ENCODE measurements around the gene LAMB4.
"Not testable (repeated sequence)": the region's sequence is repeated elsewhere in the genome, so short reads cannot be mapped to it uniquely, and the experiment has no call there.

Gene LAMB4

GRCh38 chr7:108044345-108044744 is 85.8 kb downstream of the LAMB4 start:
- TF ChIP-seq CTCF (conservative IDR thresholded peaks at IDR 0.05; ENCODE audit: low read length), result no peak
- no peak for DNase-seq (ENCODE audit: low read depth)
- no peak overlapping the region for H3K4me3 ChIP-seq (ENCODE audit: low read length)

- H3K4me3 ChIP-seq (ENCODE audit: low read length), result no peak overlapping the region
- TF ChIP-seq CTCF (conservative IDR thresholded peaks at IDR 0.05; ENCODE audit: low read length), result no peak
- no peak for DNase-seq (ENCODE audit: low read depth)
These were observed 91.2 kb downstream of the LAMB4 start for GRCh38 chr7:108038986-108039385.

GRCh38 chr7:108037741-108038140 is 92.4 kb downstream of the LAMB4 start:
- no peak overlapping the region for H3K4me3 ChIP-seq (ENCODE audit: low read length)
- TF ChIP-seq CTCF (conservative IDR thresholded peaks at IDR 0.05; ENCODE audit: low read length), result no peak
- DNase-seq (ENCODE audit: low read depth), result no peak

GRCh38 chr7:108037140-108037539 is 93.0 kb downstream of the LAMB4 start:
- no peak for DNase-seq (ENCODE audit: low read depth)
- TF ChIP-seq CTCF (conservative IDR thresholded peaks at IDR 0.05; ENCODE audit: low read length), result no peak
- H3K4me3 ChIP-seq (ENCODE audit: low read length), result no peak overlapping the region

GRCh38 chr7:108034586-108034985 is 95.6 kb downstream of the LAMB4 start:
- no peak overlapping the region for H3K4me3 ChIP-seq (ENCODE audit: low read length)
- no peak for TF ChIP-seq CTCF (conservative IDR thresholded peaks at IDR 0.05; ENCODE audit: low read length)

GRCh38 chr7:108033776-108034497 is 96.2 kb downstream of the LAMB4 start:
- no peak for DNase-seq (ENCODE audit: low read depth)
- no peak overlapping the region for H3K4me3 ChIP-seq (ENCODE audit: low read length)
- no peak for TF ChIP-seq CTCF (conservative IDR thresholded peaks at IDR 0.05; ENCODE audit: low read length)

More at GRCh38 chr7:108034586-108034985, 95.6 kb downstream of the LAMB4 start:
- DNase-seq (ENCODE audit: low read depth), result no peak

GRCh38 chr7:108033309-108033708 is 96.9 kb downstream of the LAMB4 start:
- DNase-seq (ENCODE audit: low read depth); H3K4me3 ChIP-seq (ENCODE audit: low read length): not testable (repeated sequence)
